Panc1 (cell line): ENCODE results near the gene SEMA3B.

Experiments used
- CTCF ChIP-seq: fragments of 450-650 bp; IDR thresholded peaks from 2 replicates; pipeline ENCODE4 v1.5.1; 2017; ENCODE audit warnings: mild to moderate bottlenecking
- POLR2AphosphoS5 ChIP-seq: IDR thresholded peaks from 2 replicates; pipeline ENCODE4 v1.6.1; 2012; ENCODE audit warnings: mild to moderate bottlenecking, low read depth, low read length, moderate library complexity
- REST ChIP-seq, 2 experiments: IDR thresholded peaks; 2 replicates each; pipeline ENCODE4 v1.6.1; 2011 to 2012; ENCODE audit warnings: low read depth in 2 of 2, control low read depth in 1 of 2, low read length in 1 of 2, mild to moderate bottlenecking in 1 of 2, moderate library complexity in 1 of 2; ENCODE audit not compliant: insufficient read depth in 1 of 2
- SIN3A ChIP-seq: IDR thresholded peaks from 2 replicates; pipeline ENCODE4 v1.6.1; 2012; ENCODE audit warnings: low read depth, mild to moderate bottlenecking, low read length, moderate library complexity, borderline replicate concordance; ENCODE audit not compliant: insufficient read depth
- TCF7L2 ChIP-seq: IDR thresholded peaks from 2 replicates; pipeline ENCODE4 v1.6.1; 2011; ENCODE audit warnings: mild to moderate bottlenecking, low read depth, low read length, inconsistent platforms

GRCh38 chr3:50250514-50250913, 18.4 kb upstream of the SEMA3B start:
- TF ChIP-seq CTCF (no peak), POLR2AphosphoS5 (no peak), SIN3A (no peak), REST (IDR thresholded peaks at IDR 0.05; ENCODE audit: insufficient read depth in 1 of 2, low read depth in 2 of 2, low read length in 1 of 2) (no peak), TCF7L2 (no peak)
